Head of caudate nucleus (tissue), 42 donors: ENCODE measurements around the gene RPL28.

ENCODE experiments used
- DNase-seq, 42 donors: peaks; one replicate each; pipeline versions ENCODE4 v3.0.0 to v3.0.0-alpha.2; 2020 to 2021; ENCODE audit warnings: mixed read lengths in 7 of 42
- intact Hi-C: fragments of 100-400 bp; cut with DNase I; formaldehyde crosslinking; loops from one replicate; pipeline ENCODE4 v1.15.0; 2022

Gene RPL28

DNA sequence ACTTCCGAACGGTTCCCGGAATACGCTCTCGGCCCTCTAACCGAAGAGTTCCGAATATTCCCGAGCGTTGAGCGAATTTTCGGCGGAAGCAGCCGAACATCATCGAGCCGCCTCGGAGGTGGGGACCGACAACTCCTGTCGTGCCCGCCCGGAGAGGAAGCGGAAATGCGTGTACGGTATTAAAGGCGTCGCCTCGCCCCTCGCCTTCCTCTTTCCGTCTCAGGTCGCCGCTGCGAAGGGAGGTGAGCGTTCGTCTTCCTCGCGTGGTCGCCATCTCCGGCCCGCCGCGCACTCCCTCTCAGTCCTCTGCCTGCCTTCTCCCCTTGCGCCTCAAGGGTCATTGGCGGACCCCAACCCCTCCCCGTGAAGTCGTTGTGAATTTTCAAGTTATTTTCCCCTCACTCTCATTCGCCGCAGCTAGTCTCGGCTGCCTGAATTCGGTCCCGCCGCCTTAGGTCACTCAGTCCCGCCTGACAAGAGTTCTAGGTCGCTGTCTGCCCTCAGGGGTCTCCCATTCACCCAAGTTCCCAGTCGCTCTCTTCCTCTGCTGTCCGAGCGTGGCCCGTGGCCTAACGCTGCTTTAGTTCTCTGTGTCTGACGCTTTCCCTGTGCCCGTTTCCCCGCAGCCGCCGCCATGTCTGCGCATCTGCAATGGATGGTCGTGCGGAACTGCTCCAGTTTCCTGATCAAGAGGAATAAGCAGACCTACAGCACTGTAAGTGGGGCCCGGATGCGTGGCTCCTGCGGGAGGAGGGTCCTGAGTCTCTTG is at the start of gene RPL28:
TSS of gene RPL28 (plus strand) at position 209 of the 769 bp plus-strand sequence. CDS start at position 635, 426 bp downstream.
- peak; percentile 97 to 100 (median 99) for DNase-seq
- intact Hi-C loops: no loop called here

DNA sequence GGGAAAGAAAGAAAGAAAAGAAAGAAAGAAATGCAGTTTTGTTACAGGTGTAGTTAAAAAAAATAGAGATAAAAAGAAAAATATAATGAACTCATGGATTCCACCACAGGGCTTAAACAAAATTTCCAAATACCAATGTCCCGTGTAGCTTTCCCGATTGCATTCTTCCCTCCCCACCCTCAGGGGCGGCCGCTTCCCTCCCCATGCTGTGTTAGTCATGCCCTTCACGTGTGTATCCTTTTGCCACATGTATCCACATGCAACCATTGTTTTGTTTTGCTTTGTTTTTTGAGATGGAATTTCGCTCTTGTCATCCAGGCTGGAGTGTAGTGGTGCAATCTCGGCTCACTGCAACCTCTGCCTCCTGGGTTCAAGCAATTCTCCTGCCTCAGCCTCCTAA is 49.6 kb upstream of the RPL28 start:
- no peak for DNase-seq
- intact Hi-C loops: loop anchor here (5.0 kb wide), 1 partner anchor 34 kb away; no protein-coding TSS in a partner anchor

DNA sequence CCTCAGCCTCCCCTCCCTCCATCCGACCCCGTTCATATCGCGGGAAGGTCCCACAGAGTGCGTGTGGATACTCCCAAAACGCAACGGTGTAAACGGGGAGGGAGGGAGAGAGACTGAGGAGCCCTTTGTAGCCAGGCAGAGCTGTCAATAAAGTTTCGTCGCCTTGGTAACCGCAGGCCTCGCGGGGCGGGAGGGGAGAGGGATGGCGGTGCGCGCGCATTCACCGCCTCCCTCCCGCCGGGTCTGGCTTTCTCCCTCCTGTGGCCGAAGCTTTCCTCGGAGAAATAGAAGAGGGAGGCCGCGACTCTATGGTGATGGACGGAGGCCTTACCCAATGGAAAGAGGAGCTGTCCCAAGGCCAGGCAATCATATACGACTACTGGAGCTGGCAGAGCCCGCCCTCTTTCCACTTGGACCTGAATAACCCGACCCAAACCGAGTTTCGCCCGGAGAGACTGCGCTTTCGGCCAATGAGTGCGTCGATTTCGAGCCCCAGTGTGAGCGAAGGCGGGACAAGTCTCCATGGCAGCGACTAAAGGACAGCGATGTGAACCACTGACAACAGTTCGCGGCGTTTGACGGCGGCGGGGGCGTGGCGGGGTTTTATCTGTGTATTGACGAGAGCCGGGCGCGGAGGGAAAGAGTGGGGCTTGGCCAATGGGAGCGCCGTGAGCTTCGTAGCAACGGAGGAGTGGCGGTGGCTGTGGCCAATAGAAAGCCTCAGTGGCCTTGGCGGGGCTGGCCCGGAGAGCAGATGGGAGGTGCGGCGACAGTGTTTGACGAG is 46.4 kb upstream of the RPL28 start, which contains the start of gene KMT5C:
TSS of gene KMT5C (plus strand) at position 772 of the 784 bp plus-strand sequence. CDS start 2,061 bp downstream, outside the sequence.
- intact Hi-C loops: loop anchor here (5.0 kb wide), 1 partner anchor 37 kb away; no protein-coding TSS in a partner anchor

DNA sequence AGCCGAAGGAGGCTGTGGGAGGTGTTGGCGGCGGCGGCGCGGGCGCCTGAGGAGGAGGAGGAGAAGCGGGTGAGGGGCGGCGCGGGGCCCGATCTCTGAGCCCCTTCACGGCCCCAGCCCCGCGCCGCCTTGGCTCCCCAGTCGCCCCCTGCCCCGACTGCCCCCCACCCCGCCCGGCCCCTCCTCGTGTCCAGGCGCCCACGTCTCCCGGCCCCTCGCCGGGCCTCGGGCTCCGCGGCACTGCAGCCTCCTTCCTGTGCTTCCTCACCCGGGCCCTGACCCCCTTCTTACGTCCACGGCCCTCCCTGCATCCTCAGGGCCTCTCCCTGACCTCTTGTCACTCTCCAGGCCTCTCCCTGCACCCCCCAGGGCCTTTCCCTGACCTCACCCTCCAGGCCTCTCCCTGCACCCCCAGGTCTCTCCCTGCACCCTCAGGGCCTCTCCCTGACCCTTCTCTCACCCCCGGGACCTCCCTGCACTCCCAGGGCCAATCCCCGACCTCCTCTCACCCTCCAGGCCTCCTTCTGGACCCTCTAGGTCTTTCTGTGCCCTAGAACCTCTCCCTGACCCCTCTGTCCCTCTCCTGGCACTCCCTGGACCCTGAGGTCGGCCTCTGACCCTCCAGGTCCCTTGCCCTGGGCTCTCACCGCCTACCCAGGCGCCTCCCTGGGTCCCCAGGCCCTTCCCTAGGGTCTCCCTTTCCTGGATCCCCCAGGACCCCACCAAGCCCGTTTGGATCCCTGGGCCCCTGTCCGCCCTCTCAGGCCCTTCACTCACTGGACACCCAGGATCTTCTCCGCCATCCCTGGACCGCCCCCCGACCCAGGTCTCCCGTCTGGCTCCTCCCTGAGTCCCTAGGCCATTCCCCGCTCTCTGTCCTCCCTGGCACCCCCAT is 45.6 kb upstream of the RPL28 start:
- DNase-seq: peak in 6 of 42 donors; percentile 8 to 40 (median 20)
- intact Hi-C loops: loop anchor here (5.0 kb wide), 2 partner anchors 38 to 42 kb away; partner anchors contain the start of gene TMEM238

More for the DNA sequence above, 46.4 kb upstream of the RPL28 start, which contains the start of gene KMT5C:
- DNase-seq: peak; percentile 100

DNA sequence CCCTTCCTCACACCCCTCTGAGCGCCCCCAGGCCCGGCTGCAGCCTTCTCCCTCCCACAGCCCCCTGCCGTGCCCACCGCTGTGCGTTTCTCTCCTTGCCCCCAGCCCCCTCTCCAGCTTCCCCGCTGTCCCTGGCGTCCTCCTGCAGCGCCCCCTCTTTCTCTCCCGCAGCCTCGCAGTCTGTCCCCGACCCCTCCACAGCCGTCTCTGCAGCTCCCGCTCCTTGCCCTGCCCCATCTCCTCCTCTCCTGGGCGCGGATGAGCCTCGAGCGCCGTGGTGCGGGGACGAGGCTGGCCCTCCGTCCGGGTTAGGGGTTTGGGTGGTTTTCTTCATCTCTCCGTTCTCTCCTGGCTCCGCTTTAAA is 45.0 kb upstream of the RPL28 start:
- peak in 30 of 42 donors; percentile 17 to 65 (median 40) for DNase-seq
- intact Hi-C loops: loop anchor here (5.0 kb wide), 1 partner anchor 42 kb away; the partner anchor contains the start of gene TMEM238

DNA sequence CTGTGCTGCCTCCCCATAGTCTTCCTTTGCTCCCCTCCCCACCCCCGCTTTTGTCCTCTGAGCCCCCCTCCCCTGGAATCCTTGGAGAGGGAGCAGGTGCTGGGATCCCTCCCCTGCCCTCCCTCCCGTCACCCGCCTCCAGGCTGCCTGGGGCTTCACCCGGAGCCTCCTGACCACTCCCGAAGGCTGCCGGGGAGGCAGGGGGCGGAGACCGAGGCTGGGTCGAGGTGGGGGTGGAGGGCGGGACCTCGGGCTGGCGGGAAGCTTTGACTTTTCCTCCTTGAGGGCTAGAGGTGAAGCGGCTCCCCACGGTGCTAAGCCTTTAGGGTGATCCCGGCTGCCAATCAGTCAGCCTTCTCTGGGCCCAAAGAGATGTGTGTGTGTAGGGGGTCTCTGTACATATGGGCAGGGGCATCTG is 44.6 kb upstream of the RPL28 start:
- DNase-seq: peak; percentile 39 to 92 (median 79)
- intact Hi-C loops: loop anchor here (5.0 kb wide), 1 partner anchor 41 kb away; the partner anchor contains the start of gene TMEM238

DNA sequence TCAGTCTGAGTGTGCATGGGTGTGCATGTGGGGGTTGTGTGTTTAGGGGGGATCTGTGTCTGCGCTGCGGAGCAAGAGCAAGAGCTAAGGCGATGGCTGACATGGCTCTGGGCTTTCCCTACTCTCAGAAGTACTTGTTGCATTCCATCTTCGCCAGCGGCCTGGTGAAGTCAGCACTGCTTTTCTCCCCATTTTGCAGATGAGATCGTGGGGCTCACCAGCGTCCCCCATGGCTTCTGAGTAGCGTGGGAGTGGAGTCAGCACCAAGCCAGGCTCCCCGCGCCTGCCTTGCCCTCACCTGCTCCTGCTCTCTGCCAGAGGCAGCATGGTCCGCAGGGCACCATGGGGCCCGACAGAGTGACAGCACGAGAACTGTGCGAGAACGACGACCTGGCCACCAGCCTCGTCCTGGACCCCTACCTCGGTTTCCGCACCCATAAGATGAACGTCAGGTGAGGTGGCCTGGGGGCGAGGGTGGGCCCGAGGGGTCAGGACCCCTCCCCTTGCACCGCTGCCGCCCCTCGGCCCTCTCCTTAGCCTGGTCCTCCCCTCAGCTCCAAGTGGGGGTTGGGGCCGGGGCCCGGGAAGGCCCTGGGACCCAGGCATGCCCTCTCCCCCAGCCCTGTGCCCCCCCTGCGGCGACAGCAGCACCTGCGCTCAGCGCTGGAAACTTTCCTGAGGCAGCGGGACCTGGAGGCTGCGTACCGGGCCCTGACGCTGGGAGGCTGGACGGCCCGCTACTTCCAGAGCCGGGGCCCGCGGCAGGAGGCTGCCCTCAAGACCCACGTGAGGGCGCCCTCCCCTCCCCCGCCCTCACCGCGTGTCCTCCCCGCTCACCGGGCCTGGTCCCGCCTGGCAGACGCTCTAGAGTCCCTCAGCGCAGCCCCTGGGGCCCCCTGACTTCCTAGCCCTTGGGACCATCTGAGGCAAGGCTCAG is 43.9 kb upstream of the RPL28 start:
- intact Hi-C loops: loop anchor here (5.0 kb wide), 1 partner anchor 40 kb away; the partner anchor contains the start of gene TMEM238
- no peak for DNase-seq

DNA sequence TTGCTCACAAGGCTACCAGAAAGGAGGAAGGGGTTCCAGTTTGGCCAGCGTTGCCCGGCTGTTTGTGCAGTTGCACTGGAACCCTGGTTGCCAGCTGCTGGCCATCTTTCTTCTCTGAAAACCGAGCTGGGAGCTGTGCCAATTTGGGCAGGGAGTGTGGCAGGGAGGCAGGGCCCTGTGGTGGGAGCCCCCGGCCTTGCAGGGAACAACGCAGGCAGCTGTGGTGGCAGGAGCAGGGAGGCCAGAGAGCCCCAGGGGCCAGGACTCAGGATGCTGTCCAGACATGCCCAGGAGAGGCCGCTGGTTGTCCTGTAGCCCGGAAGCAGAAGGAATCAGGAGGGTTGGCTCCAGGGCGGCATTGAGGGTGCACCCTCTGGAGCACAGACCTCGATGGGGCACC is 41.3 kb upstream of the RPL28 start:
- intact Hi-C loops: loop anchor here (5.0 kb wide), 1 partner anchor 38 kb away; the partner anchor contains the start of gene TMEM238
- DNase-seq: peak in 40 of 42 donors; percentile 24 to 85 (median 65)

DNA sequence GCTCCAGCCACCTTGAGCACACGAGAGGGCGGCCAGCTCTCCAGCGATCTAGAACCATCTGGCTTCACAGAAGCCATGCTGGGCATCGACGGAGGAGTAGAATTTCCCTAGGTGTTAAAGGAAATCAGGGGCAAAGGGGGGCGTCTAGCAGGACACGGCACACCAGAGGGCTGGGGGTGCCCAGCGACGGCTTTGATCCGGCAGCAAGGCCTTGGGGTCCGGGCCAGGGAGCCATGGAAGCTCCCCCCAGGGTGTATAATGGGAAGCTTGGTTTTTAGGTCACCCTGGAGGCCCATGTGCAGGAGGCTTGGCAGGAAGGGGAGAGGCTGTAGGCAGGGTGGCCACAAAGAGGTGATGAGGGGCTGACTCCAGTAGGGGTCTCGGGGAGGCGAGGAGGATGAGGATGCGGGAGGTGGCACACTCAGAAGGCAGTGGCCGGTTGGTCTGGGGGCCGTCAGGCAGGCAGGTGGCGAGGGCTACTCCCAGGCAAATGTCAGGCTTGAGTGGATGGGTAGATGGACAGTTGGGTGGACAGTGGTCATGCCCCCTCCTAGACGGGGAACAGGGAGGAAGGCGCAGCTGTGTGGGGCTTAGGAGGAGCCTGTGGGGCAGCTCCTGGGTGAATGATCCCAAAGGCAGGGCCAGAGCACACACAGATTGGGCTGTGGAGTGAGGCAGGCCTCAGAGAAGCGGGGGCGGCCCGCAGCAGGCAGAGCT is 40.5 kb upstream of the RPL28 start:
- intact Hi-C loops: no loop called here
- no peak for DNase-seq

DNA sequence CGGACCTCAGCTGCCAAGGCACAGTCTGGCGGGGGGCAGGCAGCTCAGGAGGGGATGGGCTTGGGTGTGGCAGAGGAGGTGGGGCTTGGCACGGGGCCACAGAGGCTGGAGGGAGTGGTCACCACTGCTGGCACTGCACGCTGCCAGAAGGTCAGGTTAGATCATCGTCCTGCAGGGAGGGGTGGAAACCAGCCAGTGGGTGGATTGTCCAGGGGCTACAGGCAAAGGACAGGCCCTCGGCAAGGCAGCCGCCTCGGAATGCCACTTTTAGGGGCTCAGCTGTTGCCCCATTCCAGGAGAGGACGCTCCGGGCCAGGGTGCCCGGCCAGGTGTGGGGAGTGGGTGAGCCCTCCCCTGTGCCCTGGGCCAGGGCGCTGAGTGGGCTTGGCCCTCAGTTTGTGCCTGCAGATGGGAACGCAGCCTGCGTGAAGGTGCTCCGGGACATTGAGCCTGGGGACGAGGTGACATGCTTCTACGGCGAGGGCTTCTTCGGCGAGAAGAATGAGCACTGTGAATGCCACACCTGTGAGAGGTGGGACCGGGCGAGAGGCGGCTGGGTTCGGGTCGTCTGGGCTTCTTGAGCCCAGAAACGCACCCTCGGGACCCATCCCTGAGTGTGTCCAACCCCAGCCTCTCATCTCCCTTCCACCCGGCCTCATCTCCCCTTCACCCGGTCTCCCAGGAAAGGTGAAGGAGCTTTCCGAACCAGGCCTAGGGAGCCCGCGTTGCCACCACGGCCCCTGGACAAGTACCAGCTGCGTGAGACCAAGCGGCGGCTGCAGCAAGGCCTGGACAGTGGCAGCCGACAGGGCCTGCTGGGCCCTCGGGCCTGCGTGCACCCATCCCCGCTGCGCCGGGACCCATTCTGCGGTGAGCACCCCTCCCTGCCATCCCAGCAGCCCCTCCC is 39.7 kb upstream of the RPL28 start:
- DNase-seq: no peak
- intact Hi-C loops: no loop called here

DNA sequence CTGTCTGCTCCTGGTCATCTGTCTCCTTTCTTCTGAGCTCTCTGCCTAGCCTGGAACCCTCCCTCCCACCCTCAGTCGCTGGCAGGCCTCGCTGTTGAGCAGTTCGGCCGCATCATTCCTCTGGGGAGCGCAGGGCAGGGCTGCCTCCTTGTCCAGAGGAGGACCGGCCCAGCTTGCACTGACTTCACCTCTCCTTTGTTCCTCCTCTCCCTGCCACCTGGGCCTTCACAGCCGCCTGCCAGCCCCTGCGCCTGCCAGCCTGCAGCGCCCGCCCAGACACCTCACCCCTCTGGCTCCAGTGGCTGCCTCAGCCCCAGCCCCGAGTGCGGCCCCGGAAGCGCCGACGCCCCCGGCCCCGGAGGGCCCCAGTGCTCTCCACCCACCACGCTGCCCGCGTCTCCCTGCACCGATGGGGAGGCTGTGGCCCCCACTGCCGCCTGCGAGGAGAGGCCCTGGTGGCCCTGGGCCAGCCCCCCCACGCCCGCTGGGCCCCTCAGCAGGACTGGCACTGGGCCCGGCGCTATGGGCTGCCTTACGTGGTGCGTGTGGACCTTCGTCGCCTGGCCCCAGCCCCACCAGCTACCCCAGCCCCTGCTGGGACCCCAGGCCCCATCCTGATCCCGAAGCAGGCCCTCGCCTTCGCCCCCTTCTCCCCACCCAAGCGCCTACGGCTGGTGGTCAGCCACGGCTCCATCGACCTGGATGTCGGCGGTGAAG is 38.8 kb upstream of the RPL28 start:
- DNase-seq: no peak
- intact Hi-C loops: no loop called here

DNA sequence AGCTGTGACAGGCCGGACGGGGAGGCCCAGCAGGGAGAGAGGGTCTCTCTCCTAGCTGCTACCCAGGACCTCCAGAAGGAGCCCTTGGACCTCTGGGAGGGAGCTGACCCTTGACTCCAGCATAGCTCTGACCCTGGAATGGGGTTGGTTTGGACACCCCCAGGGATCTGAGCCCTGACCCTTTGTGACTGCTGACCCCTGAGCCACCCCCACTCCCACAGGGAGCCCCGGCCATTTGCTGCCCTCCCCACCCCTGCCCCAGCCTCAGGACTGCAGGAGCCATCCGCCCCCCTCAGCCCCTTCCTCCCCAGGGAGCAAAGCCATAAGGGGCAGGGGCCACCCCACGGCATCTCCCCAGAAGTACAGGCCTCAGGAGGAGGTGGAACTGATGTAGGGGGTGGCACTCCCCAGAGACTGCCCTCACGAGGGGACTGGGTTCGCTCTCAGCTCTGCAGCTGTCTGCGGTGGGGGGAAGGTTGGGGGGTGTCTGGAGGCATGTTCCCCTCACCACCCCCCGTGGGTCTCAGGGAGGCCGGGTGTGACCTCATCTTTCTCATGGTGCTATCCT is 38.2 kb upstream of the RPL28 start:
- no peak for DNase-seq
- intact Hi-C loops: no loop called here

DNA sequence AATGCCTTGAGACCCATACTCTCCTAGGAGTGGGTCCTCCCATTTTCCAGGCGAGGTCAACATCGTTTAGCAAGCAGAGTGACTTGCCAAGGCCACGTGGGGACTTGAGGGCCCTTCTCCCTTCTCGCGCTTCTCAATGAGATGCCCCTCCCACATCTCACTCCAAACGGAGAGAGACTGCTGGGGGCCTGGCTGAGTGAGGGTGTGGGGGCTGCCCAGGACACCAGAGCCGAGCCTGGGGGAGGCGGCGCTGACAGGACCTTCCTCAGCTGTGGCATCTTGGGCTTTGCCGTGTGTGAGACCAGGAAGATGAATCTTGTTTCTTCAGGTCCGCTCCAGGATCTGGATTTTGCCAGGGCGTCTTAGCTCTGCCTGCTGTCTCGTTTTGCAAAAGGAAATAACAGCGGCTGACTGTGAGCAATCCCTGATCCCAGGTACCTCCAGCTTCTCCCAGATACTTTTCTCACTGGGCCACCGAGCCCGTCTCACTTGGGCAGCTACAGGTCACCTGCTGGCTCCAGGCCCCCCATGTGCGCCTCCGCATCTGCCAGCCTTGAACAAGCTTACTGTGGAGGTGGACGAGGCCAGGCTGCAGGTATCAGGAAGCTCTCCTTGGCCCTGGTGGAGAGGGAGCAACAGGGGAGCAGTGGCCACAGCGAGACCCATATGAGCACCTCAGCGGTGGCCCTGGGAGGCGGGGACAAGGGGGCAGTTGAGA is 37.3 kb upstream of the RPL28 start:
- intact Hi-C loops: no loop called here
- no peak for DNase-seq

DNA sequence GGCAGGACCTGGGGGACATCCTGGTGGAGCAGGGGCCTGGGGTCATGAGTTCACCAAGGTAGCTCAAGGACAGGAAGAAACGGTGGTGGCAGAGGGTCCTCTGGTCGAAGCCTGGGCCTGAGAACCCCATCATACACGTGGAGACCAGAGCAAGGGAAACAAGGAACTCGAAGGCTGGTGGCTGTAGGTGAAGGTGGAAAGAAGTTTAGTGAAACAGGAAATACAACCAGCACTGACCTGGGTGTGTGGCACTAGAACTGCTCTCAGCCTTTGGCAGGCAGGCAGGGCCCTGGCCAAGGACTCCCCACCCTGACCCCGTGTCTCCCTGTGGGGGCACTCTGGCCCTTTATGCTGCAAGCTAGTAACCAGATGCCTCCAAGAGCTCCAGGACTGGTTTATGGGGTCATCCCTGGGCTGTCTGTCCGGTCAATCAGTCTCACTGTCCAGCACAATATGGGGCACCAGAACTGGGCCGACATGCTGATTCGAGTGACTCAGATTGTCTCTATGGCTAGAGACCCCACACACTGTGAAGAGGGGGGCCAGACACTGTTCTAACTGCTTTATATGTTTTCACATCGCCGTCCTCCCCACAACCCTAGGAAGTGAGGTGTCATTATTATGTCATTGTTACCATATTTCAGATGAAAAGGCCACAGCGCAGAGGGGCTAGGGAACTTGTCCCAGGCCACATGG is 35.0 kb upstream of the RPL28 start:
- DNase-seq: no peak
- intact Hi-C loops: no loop called here
